HepG2 (cell line): ENCODE results near the gene MCEE. TPM values are rescaled to one million over a fixed set of nuclear protein-coding genes. Genes with fewer than 3 reads are reported as not detected.

Experiments used
- ATF1 ChIP-seq: IDR thresholded peaks from 2 replicates; pipeline ENCODE4 v1.6.1; 2016; ENCODE audit warnings: mild to moderate bottlenecking, control low read depth
- BHLHE40 ChIP-seq: IDR thresholded peaks from 2 replicates; pipeline ENCODE4 v1.6.1; 2011; ENCODE audit warnings: low read length, improper control_type of control experiment
- CEBPG ChIP-seq: IDR thresholded peaks from 2 replicates; pipeline ENCODE4 v1.6.1; 2016
- IRX3 ChIP-seq: sonication (generic); formaldehyde crosslinking; IDR thresholded peaks from 2 replicates; pipeline ENCODE4 v1.8.1; 2023; ENCODE audit warnings: mild to moderate bottlenecking, low read depth, missing genetic modification reagents, borderline replicate concordance
- MTA1 ChIP-seq: sonication (generic); formaldehyde crosslinking; IDR thresholded peaks from 2 replicates; pipeline ENCODE4 v1.4.0; 2020; ENCODE audit warnings: missing genetic modification reagents, mild to moderate bottlenecking, borderline replicate concordance
- NR1H2 ChIP-seq: sonication (generic); formaldehyde crosslinking; IDR thresholded peaks from 2 replicates; pipeline ENCODE4 v1.8.1; 2022; ENCODE audit warnings: low read depth, missing genetic modification reagents, borderline replicate concordance
- NR2F6 ChIP-seq, 2 experiments: IDR thresholded peaks; 2 replicates each; pipeline ENCODE4 v1.6.1; 2016; ENCODE audit warnings: antibody characterized with exemption in 1 of 2, mild to moderate bottlenecking in 1 of 2
- SMARCC2 ChIP-seq: fragments of 450-650 bp; IDR thresholded peaks from 2 replicates; pipeline ENCODE4 v1.6.1; 2017; ENCODE audit warnings: antibody characterized with exemption, mild to moderate bottlenecking
- TEAD2 ChIP-seq: sonication (generic); formaldehyde crosslinking; IDR thresholded peaks from 2 replicates; pipeline ENCODE4 v1.9.0; 2021; ENCODE audit warnings: missing genetic modification reagents
- ZFP36L2 ChIP-seq: sonication (generic); formaldehyde crosslinking; IDR thresholded peaks from 2 replicates; pipeline ENCODE4 v1.4.0; 2020; ENCODE audit warnings: missing genetic modification reagents
- ZNF136 ChIP-seq: sonication (generic); formaldehyde crosslinking; IDR thresholded peaks from 2 replicates; pipeline ENCODE4 v1.8.1; 2022; ENCODE audit warnings: low read depth, mild to moderate bottlenecking, moderate library complexity, missing genetic modification reagents
- ZNF44 ChIP-seq: sonication (generic); formaldehyde crosslinking; IDR thresholded peaks from 2 replicates; pipeline ENCODE4 v1.5.1; 2020; ENCODE audit warnings: mild to moderate bottlenecking, missing genetic modification reagents
- ZNF441 ChIP-seq: sonication (generic); formaldehyde crosslinking; IDR thresholded peaks from 2 replicates; pipeline ENCODE4 v1.7.0; 2021; ENCODE audit warnings: missing genetic modification reagents, borderline replicate concordance
- ZNF569 ChIP-seq: sonication (generic); formaldehyde crosslinking; IDR thresholded peaks from 2 replicates; pipeline ENCODE4 v1.5.0; 2020; ENCODE audit warnings: mild to moderate bottlenecking, missing genetic modification reagents, moderate library complexity, borderline replicate concordance
- ZNF713 ChIP-seq: sonication (generic); formaldehyde crosslinking; IDR thresholded peaks from 2 replicates; pipeline ENCODE4 v1.4.0; 2020; ENCODE audit warnings: mild to moderate bottlenecking, missing genetic modification reagents
- ZNF749 ChIP-seq: sonication (generic); formaldehyde crosslinking; IDR thresholded peaks from 2 replicates; pipeline ENCODE4 v1.8.0; 2022; ENCODE audit warnings: mild to moderate bottlenecking, missing genetic modification reagents, moderate library complexity, borderline replicate concordance
- ZNF841 ChIP-seq: sonication (generic); formaldehyde crosslinking; IDR thresholded peaks from 2 replicates; pipeline ENCODE4 v1.8.1; 2023; ENCODE audit warnings: missing genetic modification reagents, borderline replicate concordance
- polyA plus RNA-seq, 8 experiments: library from polyadenylated mRNA; depleted of rRNA in 3 of 8; stranded (reverse) in 7 of 8; unstranded in 1 of 8; fragments of >200 nt; fragmentation: Illumina TruSeq in 4 of 8; extraction: Trizol in 4 of 8; gene quantifications; 2 replicates each; pipeline versions ENCODE4 v1.2.1 to v1.2.3, GENCODE V29; 2011 to 2016; ENCODE audit warnings: low read depth in 4 of 8, missing spikeins in 1 of 8, mixed read lengths in 1 of 8; ENCODE audit not compliant: insufficient read depth in 1 of 8
- total RNA-seq, 5 experiments: library from RNA; depleted of rRNA; stranded (reverse); fragments of >200 nt; fragmentation: Illumina TruSeq; extraction: Trizol; gene quantifications; 2 replicates each; pipeline ENCODE4 v1.2.3, GENCODE V29; 2016; ENCODE audit warnings: low read depth in 1 of 5
- TF ChIP-seq, protein P1 (sequence below): sonication (generic); formaldehyde crosslinking; IDR thresholded peaks from 2 replicates; pipeline ENCODE4 v1.4.0; 2020; ENCODE audit warnings: mild to moderate bottlenecking, missing genetic modification reagents
- TF ChIP-seq, protein P2 (sequence below): sonication (generic); formaldehyde crosslinking; IDR thresholded peaks from 2 replicates; pipeline ENCODE4 v1.4.0; 2020; ENCODE audit warnings: mild to moderate bottlenecking, missing genetic modification reagents
- TF ChIP-seq, protein P3 (sequence below): IDR thresholded peaks from 2 replicates; pipeline ENCODE4 v1.6.1; 2016
- TF ChIP-seq, protein P4 (sequence below): sonication (generic); formaldehyde crosslinking; IDR thresholded peaks from 2 replicates; pipeline ENCODE4 v1.9.0; 2021; ENCODE audit warnings: missing genetic modification reagents, mild to moderate bottlenecking, borderline replicate concordance
- TF ChIP-seq, protein P5 (sequence below): sonication (generic); formaldehyde crosslinking; IDR thresholded peaks from 2 replicates; pipeline ENCODE4 v1.4.0; 2020; ENCODE audit warnings: missing genetic modification reagents
- TF ChIP-seq, protein P6 (sequence below): sonication (generic); formaldehyde crosslinking; IDR thresholded peaks from 2 replicates; pipeline ENCODE4 v1.4.0; 2020; ENCODE audit warnings: missing genetic modification reagents
- TF ChIP-seq, protein P7 (sequence below): sonication (generic); formaldehyde crosslinking; IDR thresholded peaks from 2 replicates; pipeline ENCODE4 v1.8.0; 2022; ENCODE audit warnings: mild to moderate bottlenecking, missing genetic modification reagents, moderate library complexity

MCEE gene
- total and polyA plus RNA-seq, 2 of the 13 experiments (the other 11 are each of a cell fraction or from before 2014, with no cell fraction given), result 32.0 to 66.9 TPM

DNA sequence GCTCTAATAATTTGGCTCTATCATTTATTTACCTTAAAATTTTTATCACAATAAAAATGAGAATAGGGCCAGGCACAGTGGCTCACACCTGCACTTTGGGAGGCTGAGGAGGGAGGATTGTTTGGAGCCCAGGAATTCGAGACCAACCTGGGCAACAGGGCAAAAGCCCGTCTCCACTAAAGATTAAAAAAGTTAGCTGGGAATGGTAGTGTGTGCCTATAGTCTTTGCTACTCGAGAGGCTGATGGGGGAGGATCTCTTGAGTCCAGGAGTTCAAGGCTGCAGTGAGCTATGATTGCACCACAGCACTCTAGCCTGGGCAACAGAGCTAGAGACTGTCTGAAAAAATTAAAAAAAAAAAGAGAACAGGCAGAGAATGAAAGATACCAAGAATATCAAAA is 6.1 kb upstream of the MCEE start (continued):
- TF ChIP-seq, protein P1, sequence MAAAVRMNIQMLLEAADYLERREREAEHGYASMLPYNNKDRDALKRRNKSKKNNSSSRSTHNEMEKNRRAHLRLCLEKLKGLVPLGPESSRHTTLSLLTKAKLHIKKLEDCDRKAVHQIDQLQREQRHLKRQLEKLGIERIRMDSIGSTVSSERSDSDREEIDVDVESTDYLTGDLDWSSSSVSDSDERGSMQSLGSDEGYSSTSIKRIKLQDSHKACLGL (CRISPR knock-in tag), result no peak
- TF ChIP-seq ZNF441 (CRISPR knock-in tag) (no peak), ZNF569 (CRISPR knock-in tag) (no peak), NR2F6 (IDR thresholded peaks at IDR 0.05) (no peak), NR2F6 (CRISPR knock-in tag; IDR thresholded peaks at IDR 0.05) (no peak), IRX3 (CRISPR knock-in tag) (no peak), SMARCC2 (no peak), CEBPG (CRISPR knock-in tag) (peak; percentile 88), MTA1 (CRISPR knock-in tag) (no peak), TEAD2 (no peak), ZNF713 (CRISPR knock-in tag) (no peak), ZNF136 (CRISPR knock-in tag) (no peak), ATF1 (no peak), NR1H2 (CRISPR knock-in tag) (no peak), ZNF44 (no peak), BHLHE40 (no peak), ZNF749 (CRISPR knock-in tag) (no peak), ZNF841 (CRISPR knock-in tag) (no peak), ZFP36L2 (CRISPR knock-in tag) (no peak)
- TF ChIP-seq, protein P2, sequence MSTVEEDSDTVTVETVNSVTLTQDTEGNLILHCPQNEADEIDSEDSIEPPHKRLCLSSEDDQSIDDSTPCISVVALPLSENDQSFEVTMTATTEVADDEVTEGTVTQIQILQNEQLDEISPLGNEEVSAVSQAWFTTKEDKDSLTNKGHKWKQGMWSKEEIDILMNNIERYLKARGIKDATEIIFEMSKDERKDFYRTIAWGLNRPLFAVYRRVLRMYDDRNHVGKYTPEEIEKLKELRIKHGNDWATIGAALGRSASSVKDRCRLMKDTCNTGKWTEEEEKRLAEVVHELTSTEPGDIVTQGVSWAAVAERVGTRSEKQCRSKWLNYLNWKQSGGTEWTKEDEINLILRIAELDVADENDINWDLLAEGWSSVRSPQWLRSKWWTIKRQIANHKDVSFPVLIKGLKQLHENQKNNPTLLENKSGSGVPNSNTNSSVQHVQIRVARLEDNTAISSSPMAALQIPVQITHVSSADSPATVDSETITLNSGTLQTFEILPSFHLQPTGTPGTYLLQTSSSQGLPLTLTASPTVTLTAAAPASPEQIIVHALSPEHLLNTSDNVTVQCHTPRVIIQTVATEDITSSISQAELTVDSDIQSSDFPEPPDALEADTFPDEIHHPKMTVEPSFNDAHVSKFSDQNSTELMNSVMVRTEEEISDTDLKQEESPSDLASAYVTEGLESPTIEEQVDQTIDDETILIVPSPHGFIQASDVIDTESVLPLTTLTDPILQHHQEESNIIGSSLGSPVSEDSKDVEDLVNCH (CRISPR knock-in tag), result no peak
- TF ChIP-seq, protein P3, sequence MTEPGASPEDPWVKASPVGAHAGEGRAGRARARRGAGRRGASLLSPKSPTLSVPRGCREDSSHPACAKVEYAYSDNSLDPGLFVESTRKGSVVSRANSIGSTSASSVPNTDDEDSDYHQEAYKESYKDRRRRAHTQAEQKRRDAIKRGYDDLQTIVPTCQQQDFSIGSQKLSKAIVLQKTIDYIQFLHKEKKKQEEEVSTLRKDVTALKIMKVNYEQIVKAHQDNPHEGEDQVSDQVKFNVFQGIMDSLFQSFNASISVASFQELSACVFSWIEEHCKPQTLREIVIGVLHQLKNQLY, result no peak
- TF ChIP-seq, protein P4, sequence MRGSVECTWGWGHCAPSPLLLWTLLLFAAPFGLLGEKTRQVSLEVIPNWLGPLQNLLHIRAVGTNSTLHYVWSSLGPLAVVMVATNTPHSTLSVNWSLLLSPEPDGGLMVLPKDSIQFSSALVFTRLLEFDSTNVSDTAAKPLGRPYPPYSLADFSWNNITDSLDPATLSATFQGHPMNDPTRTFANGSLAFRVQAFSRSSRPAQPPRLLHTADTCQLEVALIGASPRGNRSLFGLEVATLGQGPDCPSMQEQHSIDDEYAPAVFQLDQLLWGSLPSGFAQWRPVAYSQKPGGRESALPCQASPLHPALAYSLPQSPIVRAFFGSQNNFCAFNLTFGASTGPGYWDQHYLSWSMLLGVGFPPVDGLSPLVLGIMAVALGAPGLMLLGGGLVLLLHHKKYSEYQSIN, result no peak
- TF ChIP-seq, protein P5, sequence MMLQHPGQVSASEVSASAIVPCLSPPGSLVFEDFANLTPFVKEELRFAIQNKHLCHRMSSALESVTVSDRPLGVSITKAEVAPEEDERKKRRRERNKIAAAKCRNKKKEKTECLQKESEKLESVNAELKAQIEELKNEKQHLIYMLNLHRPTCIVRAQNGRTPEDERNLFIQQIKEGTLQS, result no peak
- TF ChIP-seq, protein P6, sequence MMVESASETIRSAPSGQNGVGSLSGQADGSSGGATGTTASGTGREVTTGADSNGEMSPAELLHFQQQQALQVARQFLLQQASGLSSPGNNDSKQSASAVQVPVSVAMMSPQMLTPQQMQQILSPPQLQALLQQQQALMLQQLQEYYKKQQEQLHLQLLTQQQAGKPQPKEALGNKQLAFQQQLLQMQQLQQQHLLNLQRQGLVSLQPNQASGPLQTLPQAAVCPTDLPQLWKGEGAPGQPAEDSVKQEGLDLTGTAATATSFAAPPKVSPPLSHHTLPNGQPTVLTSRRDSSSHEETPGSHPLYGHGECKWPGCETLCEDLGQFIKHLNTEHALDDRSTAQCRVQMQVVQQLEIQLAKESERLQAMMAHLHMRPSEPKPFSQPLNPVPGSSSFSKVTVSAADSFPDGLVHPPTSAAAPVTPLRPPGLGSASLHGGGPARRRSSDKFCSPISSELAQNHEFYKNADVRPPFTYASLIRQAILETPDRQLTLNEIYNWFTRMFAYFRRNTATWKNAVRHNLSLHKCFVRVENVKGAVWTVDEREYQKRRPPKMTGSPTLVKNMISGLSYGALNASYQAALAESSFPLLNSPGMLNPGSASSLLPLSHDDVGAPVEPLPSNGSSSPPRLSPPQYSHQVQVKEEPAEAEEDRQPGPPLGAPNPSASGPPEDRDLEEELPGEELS, result peak; percentile 40; the same call in 1 of the 2 replicates
- TF ChIP-seq, protein P7, sequence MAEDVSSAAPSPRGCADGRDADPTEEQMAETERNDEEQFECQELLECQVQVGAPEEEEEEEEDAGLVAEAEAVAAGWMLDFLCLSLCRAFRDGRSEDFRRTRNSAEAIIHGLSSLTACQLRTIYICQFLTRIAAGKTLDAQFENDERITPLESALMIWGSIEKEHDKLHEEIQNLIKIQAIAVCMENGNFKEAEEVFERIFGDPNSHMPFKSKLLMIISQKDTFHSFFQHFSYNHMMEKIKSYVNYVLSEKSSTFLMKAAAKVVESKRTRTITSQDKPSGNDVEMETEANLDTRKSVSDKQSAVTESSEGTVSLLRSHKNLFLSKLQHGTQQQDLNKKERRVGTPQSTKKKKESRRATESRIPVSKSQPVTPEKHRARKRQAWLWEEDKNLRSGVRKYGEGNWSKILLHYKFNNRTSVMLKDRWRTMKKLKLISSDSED (CRISPR knock-in tag), result no peak
